GM18909 (cell line): ENCODE results near the gene HMX1.

Experiments
- ATAC-seq: cut with Tn5 transposase; IDR thresholded peaks from one replicate; pipeline ENCODE4 v1.9.1; 2021; ENCODE audit warnings: mild to moderate bottlenecking; ENCODE audit not compliant: unreplicated experiment, poor library complexity

The HMX1 gene

DNA sequence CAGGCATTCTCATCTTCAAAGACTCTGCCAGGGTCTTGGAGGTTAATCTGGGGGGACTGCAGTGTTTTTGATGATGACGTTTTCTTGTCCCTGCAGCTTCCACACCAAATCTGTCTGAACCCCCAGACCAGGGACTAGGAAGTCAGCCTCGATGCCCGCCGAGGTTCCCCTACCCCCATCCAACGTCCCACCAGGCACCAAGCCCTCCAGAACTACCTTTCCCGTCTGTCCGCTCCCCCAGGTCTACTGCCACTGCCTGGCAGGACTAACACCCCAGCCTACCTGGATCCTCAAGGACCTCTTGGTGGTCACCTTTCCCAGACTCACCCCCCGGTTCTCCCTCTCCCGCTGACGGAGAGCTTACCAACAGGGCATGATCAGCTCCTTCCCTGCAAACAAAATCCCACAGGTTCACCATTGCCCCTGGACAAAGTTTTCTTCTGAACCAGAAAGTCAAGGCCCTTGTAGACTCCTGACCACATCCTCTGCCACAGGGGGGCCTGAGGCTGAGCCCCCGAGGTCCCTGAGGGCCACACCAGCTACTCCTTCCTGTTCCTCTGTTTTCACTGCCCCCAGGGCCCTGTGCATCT is 40.9 kb downstream of the HMX1 start:
- ATAC-seq: no peak

DNA sequence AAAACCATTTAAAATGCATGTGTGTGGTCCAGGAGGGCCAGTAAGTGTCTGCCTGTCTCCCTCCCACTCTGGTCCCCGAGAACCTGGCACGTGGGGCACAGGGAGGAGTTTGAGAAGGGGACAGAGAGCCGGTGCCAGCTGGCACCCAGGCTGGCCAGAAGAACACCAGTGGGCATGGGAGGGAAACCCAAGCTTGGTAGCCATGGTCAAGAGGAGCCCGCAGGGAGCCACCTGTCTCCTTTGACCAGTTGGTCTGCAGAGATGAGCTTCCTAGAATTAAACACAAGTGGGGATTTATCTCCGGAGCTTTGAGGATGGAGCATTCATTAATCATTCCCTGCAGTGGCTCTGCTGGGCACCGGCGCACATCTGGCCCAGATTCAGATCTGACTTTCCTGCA is 41.6 kb downstream of the HMX1 start:
- ATAC-seq: no peak

DNA sequence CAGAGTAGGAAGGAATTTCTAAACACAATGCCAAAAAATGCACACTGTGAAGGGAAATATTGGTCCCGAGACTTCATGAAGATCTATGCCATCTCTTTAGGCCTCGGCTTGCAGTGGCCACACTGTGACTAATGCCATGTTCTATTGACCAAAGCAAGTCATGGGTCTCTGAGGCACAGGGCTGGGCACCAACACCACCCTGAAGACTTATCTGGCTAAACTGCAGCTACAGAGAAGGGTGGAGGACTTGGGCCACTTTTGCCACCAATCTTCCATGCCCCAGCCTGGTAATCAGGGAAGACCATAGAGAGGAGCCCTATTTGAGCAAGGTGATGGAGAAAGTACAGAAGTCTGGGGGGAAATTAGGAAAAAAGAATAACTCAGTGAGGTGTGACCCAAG is 42.1 kb downstream of the HMX1 start:
- no peak for ATAC-seq

DNA sequence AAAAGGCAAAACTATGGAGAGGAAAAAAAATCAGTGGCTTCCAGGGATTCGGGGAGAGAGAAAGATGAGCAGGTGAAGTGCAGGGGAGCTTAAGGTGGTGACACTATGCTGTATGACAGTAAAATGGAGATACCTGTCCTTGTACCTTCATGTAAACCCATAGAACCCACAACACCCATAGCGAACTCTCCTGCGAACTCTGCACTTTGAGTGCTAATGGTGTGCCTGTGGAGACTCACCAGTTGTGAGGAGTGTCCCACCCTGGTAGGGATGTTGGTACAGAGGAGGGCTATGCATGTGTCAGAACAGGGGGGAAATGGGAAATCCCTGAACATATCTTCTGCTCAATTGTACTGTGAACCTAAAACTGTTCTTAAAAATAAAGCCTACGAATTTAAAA is 42.8 kb downstream of the HMX1 start:
- ATAC-seq: no peak

DNA sequence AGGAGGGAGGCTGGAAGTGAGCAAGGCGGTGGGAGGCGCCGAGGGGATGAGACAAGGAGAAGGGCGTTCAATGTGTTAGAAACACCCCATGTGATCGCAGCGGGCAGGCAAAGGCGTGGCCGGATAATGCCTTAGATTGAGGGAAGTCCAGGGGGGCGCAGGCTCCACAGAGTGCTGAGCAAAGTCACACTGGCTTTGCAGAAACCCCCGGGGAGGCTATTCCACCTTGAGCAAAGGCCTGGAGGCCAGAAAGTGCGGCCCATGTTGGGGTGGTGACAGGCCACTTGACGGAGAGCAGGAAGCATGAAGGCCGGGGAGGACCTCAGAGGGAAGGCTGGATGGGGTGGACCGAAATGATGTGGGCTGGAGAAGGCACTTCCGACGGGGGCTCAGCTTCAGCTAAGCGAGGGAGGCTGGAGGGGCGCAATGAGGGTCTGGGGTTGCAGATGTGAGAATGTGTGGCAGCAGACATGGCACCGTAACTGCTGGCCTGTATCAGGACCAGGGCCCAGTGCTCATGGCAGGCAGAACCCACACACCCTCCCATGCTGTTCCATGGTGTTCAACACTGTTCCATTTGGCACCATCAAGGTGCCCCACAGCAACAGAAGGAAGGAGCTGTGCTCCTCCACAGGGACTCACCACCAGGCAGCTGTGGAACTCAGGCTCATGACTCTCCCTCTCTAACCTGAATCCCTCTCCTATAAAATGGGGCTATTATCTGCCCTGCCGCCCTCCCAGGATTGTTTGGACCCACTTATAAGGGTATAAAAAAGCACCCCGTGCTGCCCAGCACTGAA is 50.3 kb downstream of the HMX1 start:
- no peak for ATAC-seq

DNA sequence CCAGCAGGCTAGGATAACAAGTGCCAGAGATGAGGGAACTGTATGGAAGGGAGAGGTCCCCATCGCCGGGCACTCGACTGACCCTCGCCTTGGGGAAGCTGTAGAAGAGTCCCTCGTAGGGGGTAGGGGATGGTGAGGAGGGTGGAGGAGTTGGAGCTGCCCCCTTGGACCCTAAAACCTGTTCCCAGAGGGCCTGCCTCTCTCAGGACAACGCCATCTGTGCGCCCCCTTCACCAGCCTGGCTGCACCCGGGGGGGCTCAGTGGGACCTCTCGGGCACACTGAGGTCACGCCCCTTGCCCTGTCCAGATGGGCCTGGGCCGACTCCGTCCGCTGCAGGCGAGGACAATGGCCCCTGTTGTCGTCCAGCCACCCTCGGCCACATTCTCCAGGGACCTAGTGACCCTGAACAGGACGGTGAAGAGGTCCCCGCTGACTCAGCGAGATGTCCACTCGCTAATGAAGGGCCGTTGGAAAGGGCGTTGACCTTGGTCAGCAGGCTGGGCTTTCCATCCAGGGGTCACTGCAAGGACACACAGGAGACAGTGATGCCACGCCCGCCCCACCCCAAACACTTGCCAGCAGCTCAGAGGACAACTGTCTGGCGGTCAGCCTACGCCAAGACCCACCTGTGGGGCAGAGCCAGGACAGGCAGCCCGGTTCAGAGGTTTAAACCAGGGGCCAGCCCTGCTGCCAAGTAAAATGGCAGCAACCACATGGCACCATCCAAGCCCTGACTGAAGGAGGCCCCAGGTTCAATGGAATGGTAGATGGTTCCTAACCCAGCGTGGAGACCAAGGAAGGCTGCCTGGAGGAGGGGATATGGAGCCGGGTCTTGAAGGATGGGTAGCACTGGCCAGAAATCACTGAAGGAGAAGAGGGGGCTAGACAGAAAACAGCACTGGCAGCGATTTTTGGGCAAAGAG is 51.2 kb downstream of the HMX1 start:
- ATAC-seq: no peak

DNA sequence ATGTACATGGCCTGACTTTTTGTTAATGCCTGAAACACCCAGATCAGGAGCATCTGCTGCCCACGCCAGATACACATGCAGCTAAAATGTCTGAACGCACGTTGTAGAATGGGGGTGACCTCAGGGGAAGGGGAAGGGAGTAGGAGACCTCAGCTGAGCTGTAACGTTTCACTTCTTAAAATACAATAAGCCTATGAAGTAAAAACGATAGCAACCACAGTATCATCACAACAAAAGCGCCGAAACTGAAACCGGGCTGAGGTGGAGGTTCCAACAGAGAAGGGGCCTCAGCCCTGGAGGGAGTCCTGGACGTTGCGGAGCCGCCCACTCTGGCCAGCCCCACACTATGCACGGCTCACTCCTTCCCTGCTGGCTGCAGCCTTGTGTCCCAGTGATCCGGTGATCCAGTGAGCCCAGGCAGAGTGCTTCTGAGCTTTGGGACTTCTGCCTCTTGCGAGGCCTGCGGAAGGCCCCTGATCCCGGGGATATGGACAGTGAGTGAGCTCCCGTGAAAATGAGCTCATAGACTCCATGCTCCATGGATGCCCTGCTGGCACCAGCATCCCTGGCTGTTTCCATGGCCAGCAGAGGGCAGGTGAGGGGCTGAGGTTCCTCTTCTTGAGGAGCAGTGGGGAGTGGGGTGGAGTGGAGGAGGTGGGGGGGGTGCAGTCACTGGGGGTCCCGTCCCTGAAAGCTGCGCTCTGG is 52.0 kb downstream of the HMX1 start:
- ATAC-seq: no peak

DNA sequence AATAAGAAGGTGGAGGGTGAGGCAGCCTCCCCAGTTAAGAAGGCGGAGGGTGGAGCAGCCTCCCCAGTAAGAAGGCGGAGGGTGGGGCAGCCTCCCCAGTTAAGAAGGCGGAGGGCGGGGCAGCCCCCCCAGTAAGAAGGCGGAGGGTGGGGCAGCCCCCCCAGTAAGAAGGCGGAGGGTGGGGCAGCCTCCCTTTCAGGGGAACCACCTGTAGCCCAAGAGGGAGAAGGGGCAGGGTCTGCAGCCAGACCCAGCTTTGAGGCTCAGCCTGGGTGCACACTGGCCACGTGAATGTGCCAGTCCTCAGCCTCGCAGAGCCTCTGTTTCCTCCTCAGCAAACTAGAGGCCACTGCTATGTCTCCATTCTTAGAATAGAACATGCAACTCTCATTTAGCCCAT is 52.6 kb downstream of the HMX1 start:
- no peak for ATAC-seq

DNA sequence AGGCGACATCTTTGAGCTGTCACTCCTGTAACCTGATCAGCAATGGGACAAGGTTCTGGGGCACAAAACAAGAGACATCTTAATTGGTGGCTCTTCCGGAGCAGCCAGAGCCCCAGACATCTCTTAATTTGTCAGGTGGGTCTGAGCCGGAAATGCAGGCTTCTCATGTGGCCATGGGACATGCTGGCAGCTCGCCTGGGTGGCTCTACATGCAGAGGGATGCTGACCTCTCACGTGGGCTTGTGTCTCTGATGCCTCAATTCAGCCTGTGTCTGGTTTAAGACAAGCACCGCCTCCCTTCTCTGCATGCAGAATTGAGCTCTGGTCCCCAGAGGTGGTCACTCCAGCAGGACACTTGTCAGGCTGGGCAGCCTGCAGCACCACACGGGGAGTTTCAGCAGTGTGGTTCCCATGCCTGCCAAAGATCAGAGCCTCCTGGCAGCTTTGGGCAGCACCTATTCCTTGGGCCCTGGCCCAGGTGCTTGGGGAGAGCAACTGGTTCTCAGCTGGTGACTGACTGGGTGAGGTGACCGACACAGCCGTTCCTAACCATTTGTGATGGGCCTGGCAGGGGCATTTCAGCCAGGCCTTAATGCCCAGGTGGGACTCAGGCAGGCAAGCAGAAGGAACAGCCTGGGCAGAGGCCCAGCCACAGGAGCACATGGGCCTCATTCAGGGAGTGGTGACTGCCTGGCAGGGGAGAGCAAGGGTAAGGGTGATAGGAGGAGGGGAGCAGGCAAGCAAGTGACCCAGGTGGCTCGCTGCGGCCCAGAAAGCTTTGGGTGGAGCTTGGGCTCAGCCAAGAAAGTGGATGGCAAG is 53.4 kb downstream of the HMX1 start:
- ATAC-seq: no peak

DNA sequence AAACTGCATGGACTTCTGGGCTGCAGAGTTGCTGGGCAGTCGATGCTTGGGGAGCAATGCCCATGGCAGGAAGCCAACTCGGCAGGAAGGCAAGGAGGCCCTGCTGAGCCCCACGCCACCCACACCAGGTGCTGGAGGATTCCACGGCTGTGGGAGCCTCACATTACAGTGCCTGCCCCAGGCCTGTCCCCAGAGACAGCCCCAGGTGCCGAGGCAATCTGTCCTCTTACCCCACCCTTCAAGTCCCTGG is 53.9 kb downstream of the HMX1 start:
- no peak for ATAC-seq

DNA sequence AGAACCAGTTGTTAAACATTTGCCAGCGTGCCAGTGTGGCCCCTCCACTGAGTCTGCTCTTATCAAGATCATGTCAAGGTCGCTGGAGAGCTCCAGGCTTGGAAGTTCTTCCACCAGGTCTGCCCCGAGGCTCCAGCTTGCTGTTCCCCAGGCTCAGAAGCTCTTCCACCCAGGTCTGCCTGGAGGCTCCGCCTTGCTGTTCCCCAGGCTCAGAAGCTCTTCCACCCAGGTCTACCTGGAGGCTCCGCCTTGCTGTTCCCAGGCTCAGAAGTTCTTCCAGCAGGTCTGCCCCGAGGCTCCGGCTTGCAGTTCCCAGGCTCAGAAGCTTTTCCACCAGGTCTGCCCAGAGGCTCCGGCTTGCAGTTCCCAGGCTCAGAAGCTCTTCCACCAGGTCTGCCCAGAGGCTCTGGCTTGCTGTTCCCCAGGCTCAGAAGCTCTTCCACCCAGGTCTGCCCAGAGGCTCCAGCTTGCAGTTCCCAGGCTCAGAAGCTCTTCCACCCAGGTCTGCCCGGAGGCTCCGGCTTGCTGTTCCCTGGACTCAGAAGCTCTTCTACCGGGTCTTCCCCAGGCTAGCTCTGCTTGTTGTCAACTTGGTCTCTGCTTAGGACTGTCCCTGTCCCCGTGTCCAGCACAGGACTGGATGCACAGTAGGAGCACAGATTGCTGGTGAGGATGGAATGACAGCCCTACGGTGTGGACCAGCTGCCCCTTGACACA is 54.4 kb downstream of the HMX1 start:
- no peak for ATAC-seq
